ENCODE results near the gene ABCC6.

GRCh38 chr16:16185095-16185494 is 38.2 kb downstream of the ABCC6 start:
- TF ChIP-seq, protein P1, sequence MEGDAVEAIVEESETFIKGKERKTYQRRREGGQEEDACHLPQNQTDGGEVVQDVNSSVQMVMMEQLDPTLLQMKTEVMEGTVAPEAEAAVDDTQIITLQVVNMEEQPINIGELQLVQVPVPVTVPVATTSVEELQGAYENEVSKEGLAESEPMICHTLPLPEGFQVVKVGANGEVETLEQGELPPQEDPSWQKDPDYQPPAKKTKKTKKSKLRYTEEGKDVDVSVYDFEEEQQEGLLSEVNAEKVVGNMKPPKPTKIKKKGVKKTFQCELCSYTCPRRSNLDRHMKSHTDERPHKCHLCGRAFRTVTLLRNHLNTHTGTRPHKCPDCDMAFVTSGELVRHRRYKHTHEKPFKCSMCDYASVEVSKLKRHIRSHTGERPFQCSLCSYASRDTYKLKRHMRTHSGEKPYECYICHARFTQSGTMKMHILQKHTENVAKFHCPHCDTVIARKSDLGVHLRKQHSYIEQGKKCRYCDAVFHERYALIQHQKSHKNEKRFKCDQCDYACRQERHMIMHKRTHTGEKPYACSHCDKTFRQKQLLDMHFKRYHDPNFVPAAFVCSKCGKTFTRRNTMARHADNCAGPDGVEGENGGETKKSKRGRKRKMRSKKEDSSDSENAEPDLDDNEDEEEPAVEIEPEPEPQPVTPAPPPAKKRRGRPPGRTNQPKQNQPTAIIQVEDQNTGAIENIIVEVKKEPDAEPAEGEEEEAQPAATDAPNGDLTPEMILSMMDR (IDR thresholded peaks at IDR 0.05; ENCODE audit: insufficient read depth, low read length): no peak
- TF ChIP-seq POLR2AphosphoS5 (IDR thresholded peaks at IDR 0.05; ENCODE audit: low read depth): no peak
